AG09309 (cell line): Measurements from ENCODE around the gene STAT5A.

Experiments used
- DNase-seq: peaks from one replicate; pipeline ENCODE4 v3.0.0-alpha.2; 2010; ENCODE audit warnings: low read depth
- H3K4me3 ChIP-seq: 2 replicates; pipeline ENCODE4 v1.5.1; 2011; ENCODE audit warnings: mild to moderate bottlenecking, low read depth, low read length, moderate library complexity; ENCODE audit not compliant: control insufficient read depth
- TF ChIP-seq, protein P1 (sequence below): IDR thresholded peaks from 2 replicates; pipeline ENCODE4 v1.5.1; 2011; ENCODE audit warnings: mild to moderate bottlenecking, low read depth, low read length, inconsistent platforms; ENCODE audit not compliant: insufficient read depth, control insufficient read depth; ENCODE audit errors: missing control alignments

Gene STAT5A

DNA sequence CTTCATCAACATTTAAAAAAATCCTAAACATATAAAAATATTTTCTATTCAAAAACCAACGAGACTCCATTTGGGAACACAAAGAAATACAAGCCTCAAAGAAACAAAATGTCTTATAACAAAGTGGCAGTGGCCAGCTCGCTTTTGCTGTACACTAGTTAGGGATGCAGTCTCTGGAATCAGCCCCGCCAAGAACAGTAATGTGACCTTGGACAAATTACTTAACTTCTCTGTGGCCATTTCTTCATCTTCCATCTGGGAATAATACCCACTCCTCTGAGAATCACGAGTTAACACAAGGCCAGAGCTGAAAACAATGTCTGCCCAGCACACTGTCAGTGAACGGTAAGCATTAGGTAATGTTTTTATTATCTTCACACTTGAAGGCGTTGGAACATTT lies 17.7 kb upstream of the STAT5A start:
- TF ChIP-seq, protein P1, sequence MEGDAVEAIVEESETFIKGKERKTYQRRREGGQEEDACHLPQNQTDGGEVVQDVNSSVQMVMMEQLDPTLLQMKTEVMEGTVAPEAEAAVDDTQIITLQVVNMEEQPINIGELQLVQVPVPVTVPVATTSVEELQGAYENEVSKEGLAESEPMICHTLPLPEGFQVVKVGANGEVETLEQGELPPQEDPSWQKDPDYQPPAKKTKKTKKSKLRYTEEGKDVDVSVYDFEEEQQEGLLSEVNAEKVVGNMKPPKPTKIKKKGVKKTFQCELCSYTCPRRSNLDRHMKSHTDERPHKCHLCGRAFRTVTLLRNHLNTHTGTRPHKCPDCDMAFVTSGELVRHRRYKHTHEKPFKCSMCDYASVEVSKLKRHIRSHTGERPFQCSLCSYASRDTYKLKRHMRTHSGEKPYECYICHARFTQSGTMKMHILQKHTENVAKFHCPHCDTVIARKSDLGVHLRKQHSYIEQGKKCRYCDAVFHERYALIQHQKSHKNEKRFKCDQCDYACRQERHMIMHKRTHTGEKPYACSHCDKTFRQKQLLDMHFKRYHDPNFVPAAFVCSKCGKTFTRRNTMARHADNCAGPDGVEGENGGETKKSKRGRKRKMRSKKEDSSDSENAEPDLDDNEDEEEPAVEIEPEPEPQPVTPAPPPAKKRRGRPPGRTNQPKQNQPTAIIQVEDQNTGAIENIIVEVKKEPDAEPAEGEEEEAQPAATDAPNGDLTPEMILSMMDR, result no peak
- no peak overlapping the region for H3K4me3 ChIP-seq

DNA sequence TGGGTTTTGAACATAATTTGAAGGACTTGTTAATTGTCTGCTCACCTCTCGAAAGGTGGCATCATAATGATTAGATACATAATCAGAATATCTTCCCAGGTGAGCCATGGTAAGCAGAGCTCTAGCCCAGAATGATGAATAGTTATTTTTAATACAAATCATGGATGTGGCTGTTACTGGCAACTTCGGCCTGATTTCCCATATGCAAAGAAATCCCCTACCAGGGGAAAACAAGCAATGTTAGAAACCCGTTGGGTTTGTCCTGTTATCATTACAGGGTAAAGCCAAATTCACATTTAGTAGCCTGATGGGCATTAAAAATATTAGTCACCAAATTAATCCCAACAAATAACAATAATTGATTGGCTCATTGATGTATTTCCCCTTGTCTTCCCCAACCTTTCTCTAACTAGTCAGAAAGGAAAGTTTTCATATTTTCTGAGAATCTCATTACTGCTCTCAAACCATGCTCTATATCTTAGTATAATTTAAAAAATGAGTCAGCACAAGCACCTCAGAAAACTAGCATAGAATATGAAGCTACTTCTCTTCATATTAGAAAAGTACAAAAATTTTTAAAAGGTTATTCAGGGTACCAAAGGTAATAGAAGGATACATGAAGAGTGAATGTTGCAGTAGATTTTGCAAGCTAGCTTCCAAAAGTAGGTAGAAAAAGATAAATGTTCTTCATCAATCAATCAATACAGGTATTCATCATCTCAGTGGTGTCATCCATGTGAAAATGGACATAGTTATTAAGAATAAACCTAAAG lies 17.1 kb upstream of the STAT5A start:
- no peak overlapping the region for H3K4me3 ChIP-seq
- TF ChIP-seq, protein P1, result no peak
- no peak for DNase-seq

More for the DNA sequence above, 17.7 kb upstream of the STAT5A start:
- DNase-seq, result no peak

DNA sequence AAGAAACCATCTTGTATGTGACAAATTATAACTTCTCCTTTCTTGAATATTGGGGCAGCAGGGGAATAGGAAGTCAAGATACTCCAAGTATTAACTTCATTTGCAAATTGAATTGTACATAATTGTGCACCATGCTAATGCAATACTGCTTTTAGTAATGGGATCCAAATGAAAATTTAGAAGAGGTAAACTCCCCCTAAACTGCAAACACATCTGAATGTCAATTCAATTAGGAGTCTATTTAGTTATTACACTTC lies 16.6 kb upstream of the STAT5A start:
- no peak for DNase-seq
- H3K4me3 ChIP-seq, result no peak overlapping the region
- TF ChIP-seq, protein P1, result no peak

DNA sequence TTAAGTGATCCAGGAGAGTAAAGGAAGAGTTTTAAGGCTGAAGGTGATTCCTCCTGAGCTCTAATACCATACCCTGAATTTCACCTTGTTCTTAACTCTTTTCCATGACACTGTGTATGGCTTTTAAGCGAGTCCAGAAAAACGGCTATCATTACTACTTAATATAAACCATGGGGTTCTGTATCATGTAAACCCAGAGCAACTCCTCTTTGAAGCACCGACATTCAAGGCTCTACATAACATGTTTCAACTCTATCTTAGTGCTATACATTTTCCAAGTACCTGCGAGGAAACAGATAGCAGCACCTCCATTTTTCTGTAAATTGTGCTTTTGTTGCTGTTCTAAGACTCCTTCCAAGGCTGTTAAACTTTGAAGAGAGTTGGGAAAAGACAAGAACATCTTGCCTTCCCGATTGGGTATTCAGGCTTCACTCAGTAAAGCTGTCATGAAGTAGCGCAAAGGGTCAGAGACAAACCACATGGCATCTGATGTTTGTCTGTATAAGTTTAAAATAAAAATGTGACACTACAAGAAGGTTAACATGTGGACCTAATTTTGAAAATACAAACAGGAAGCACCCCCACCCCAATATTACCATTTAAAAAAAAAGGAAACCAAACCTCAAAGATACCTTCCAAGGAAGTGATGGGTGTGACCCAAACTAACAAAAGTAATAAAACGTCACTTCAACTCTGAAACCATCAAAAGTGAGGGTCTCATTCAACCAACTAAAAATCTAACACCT lies 16.0 kb upstream of the STAT5A start:
- no peak for DNase-seq
- H3K4me3 ChIP-seq, result no peak overlapping the region
- TF ChIP-seq, protein P1, result no peak

DNA sequence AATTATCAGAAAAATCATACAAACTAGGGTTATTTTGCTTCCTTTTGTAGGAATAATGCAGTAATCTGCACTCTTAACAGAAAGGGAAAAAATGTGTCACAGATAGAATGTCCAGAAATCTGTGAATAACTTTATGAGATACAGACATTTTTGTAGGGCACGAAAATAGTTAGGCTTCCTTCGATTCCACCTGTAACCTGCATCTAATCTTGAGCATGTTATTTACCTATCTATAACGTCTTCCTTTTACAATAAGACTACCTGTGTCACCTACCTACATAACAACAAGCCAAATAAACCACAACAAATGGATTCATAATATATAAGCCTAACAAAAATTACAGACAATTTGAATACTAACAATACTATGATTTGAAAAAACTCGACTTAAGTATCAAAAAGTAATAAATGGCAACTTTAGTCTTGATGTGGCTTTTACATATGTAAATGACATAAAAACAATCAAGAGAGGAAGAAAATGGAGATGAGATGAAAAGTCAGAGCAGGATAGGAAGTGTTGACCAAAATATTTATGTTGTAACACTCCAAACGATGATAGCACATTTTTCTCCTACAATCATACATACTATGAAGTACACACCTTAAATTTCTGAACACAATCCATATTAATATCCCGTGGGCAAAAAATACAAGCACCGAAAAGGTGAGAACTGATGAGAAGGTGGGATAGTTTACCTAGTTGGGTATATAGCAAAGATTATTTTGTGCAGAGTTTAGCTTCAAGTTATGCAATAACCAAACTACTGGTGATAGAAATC lies 14.6 kb upstream of the STAT5A start:
- TF ChIP-seq, protein P1, result no peak
- DNase-seq, result no peak
- H3K4me3 ChIP-seq, result no peak overlapping the region

DNA sequence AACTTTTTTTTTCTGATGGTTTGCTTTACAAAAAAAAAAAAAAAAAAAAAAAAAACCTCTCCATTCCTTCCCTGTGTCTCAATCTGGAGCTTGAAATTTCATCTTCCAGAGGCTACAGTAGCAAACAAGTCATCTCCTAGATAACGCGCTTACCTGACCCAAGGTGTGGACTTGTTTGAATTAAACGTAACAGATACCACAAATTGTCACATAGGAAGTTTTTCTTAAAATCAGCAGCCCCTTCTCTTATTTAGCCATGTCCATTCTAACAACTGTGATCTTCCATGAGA lies 14.1 kb upstream of the STAT5A start:
- TF ChIP-seq, protein P1, result no peak
- DNase-seq, result no peak
- no peak overlapping the region for H3K4me3 ChIP-seq
